PC-9 (cell line): Measurements from ENCODE around the gene FOXP2.

ENCODE experiments used
- EZH2 ChIP-seq: fragments of 200-600 bp; sonication (generic); IDR thresholded peaks from 2 replicates; pipeline ENCODE4 v1.8.0; 2017; ENCODE audit warnings: antibody characterized with exemption, low read depth
- TF ChIP-seq, protein P1 (sequence below): fragments of 200-600 bp; sonication (generic); conservative IDR thresholded peaks from 2 replicates; pipeline ENCODE4 v1.6.1; 2017; ENCODE audit warnings: mixed run types, antibody characterized with exemption, mild to moderate bottlenecking, moderate library complexity

GRCh38 chr7:114575098-114575497 is 160.5 kb downstream of the FOXP2 start:
- TF ChIP-seq, protein P1, sequence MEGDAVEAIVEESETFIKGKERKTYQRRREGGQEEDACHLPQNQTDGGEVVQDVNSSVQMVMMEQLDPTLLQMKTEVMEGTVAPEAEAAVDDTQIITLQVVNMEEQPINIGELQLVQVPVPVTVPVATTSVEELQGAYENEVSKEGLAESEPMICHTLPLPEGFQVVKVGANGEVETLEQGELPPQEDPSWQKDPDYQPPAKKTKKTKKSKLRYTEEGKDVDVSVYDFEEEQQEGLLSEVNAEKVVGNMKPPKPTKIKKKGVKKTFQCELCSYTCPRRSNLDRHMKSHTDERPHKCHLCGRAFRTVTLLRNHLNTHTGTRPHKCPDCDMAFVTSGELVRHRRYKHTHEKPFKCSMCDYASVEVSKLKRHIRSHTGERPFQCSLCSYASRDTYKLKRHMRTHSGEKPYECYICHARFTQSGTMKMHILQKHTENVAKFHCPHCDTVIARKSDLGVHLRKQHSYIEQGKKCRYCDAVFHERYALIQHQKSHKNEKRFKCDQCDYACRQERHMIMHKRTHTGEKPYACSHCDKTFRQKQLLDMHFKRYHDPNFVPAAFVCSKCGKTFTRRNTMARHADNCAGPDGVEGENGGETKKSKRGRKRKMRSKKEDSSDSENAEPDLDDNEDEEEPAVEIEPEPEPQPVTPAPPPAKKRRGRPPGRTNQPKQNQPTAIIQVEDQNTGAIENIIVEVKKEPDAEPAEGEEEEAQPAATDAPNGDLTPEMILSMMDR: no peak
- no peak for TF ChIP-seq EZH2
